ENCODE results near the gene TRIM29. TPM values are rescaled to one million over a fixed set of nuclear protein-coding genes. Genes with fewer than 3 reads are reported as not detected.

The TRIM29 gene
- total and polyA plus RNA-seq, 2 of the 13 experiments (the other 11 are each of a cell fraction or from before 2014, with no cell fraction given), result 0.86 TPM

DNA sequence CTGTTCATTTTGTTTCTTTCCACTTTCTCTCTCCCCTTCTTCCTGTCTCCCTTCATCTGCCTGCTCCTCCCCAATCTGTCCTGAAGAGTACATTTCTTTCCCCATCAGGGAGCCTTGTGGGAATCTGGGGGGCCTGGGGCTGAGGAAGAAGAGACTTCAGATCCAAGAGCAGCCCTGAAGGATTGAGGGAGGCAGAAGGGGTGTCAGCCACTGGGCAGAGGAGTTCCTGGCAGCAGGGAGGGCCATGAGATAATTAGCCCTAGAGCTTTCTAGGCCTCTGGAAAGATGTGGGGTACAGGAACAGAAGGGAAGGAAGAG lies 48.5 kb upstream of the TRIM29 start (continued):
- TF ChIP-seq, protein P1, sequence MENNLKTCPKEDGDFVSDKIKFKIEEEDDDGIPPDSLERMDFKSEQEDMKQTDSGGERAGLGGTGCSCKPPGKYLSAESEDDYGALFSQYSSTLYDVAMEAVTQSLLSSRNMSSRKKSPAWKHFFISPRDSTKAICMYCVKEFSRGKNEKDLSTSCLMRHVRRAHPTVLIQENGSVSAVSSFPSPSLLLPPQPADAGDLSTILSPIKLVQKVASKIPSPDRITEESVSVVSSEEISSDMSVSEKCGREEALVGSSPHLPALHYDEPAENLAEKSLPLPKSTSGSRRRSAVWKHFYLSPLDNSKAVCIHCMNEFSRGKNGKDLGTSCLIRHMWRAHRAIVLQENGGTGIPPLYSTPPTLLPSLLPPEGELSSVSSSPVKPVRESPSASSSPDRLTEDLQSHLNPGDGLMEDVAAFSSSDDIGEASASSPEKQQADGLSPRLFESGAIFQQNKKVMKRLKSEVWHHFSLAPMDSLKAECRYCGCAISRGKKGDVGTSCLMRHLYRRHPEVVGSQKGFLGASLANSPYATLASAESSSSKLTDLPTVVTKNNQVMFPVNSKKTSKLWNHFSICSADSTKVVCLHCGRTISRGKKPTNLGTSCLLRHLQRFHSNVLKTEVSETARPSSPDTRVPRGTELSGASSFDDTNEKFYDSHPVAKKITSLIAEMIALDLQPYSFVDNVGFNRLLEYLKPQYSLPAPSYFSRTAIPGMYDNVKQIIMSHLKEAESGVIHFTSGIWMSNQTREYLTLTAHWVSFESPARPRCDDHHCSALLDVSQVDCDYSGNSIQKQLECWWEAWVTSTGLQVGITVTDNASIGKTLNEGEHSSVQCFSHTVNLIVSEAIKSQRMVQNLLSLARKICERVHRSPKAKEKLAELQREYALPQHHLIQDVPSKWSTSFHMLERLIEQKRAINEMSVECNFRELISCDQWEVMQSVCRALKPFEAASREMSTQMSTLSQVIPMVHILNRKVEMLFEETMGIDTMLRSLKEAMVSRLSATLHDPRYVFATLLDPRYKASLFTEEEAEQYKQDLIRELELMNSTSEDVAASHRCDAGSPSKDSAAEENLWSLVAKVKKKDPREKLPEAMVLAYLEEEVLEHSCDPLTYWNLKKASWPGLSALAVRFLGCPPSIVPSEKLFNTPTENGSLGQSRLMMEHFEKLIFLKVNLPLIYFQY (CRISPR knock-in tag; IDR thresholded peaks at IDR 0.05; ENCODE audit: borderline replicate concordance), result 0 out of 2 replicates have a peak, but pooled peaks have one; percentile 8
- 0 out of 2 replicates have a peak, but pooled peaks have one; percentile 68 for TF ChIP-seq ZNF136 (CRISPR knock-in tag; IDR thresholded peaks at IDR 0.05; ENCODE audit: low read depth)
- TF ChIP-seq, protein P2, sequence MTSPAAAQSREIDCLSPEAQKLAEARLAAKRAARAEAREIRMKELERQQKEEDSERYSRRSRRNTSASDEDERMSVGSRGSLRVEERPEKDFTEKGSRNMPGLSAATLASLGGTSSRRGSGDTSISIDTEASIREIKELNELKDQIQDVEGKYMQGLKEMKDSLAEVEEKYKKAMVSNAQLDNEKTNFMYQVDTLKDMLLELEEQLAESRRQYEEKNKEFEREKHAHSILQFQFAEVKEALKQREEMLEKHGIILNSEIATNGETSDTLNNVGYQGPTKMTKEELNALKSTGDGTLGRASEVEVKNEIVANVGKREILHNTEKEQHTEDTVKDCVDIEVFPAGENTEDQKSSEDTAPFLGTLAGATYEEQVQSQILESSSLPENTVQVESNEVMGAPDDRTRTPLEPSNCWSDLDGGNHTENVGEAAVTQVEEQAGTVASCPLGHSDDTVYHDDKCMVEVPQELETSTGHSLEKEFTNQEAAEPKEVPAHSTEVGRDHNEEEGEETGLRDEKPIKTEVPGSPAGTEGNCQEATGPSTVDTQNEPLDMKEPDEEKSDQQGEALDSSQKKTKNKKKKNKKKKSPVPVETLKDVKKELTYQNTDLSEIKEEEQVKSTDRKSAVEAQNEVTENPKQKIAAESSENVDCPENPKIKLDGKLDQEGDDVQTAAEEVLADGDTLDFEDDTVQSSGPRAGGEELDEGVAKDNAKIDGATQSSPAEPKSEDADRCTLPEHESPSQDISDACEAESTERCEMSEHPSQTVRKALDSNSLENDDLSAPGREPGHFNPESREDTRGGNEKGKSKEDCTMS (CRISPR knock-in tag; conservative IDR thresholded peaks at IDR 0.05), result no peak

DNA sequence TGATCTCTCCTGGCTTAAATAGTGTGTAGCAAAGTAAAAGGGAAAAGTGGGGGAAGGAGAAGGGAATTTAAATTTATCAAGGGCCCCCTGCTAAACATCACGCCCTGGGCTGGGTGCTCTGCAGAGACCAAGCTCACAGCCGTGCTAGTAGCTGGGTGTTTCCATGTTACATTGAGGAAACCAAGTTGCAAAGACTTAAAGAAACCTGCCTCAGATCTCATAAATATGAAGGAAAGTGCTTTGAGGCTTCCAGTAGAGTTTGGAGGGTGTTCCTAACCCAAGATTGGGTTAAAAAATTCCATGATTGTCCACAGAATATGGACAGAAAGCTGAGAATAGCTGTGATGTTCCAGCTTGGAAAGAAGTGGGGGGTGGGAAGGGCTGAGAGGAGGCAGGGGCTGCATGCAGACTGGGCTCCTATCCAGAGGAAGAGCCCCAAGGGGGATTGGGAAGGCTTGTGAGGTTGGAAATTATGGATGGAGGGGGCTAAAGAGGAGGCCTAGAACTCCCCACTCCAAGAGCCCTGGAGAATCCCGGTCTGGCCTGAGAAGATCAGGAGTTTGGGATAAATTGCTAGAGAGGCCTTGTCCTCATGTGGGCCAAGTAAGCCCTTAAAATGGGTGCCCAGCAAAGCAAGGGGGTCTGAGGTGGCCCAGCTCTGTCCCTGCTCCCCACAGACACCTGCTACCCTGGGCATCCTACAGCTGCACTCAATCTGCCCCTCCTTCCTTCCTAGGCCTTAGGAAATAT lies 48.0 kb upstream of the TRIM29 start:
- H3K4me2 ChIP-seq (ENCODE audit: low read depth, low read length), result peak overlapping the region; percentile 95
- DNase-seq (ENCODE audit: low spot score), result no peak
- TF ChIP-seq, protein P3, sequence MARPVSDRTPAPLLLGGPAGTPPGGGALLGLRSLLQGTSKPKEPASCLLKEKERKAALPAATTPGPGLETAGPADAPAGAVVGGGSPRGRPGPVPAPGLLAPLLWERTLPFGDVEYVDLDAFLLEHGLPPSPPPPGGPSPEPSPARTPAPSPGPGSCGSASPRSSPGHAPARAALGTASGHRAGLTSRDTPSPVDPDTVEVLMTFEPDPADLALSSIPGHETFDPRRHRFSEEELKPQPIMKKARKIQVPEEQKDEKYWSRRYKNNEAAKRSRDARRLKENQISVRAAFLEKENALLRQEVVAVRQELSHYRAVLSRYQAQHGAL (CRISPR knock-in tag; IDR thresholded peaks at IDR 0.05; ENCODE audit: not compliant biosample characterization), result no peak
- TF ChIP-seq, protein P4, sequence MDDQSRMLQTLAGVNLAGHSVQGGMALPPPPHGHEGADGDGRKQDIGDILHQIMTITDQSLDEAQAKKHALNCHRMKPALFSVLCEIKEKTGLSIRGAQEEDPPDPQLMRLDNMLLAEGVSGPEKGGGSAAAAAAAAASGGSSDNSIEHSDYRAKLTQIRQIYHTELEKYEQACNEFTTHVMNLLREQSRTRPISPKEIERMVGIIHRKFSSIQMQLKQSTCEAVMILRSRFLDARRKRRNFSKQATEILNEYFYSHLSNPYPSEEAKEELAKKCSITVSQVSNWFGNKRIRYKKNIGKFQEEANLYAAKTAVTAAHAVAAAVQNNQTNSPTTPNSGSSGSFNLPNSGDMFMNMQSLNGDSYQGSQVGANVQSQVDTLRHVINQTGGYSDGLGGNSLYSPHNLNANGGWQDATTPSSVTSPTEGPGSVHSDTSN (CRISPR knock-in tag; IDR thresholded peaks at IDR 0.05; ENCODE audit: borderline replicate concordance), result no peak
- no peak for TF ChIP-seq TAF1 (CRISPR knock-in tag; IDR thresholded peaks at IDR 0.05)
- 0 out of 2 replicates have a peak, but pooled peaks have one; percentile 6 for TF ChIP-seq HNF4A (CRISPR knock-in tag; IDR thresholded peaks at IDR 0.05)
- 0 out of 2 replicates have a peak, but pooled peaks have one; percentile 7 for TF ChIP-seq PHF8 (CRISPR knock-in tag; IDR thresholded peaks at IDR 0.05)
- no peak for TF ChIP-seq DNMT3B (CRISPR knock-in tag; conservative IDR thresholded peaks at IDR 0.05)
- TF ChIP-seq ZNF367 (CRISPR knock-in tag; IDR thresholded peaks at IDR 0.05; ENCODE audit: borderline replicate concordance), result no peak
- 0 out of 2 replicates have a peak, but pooled peaks have one; percentile 19 for TF ChIP-seq RBFOX2 (IDR thresholded peaks at IDR 0.05; ENCODE audit: low read depth, low read length)
- no peak for TF ChIP-seq ZNF260 (CRISPR knock-in tag; IDR thresholded peaks at IDR 0.05; ENCODE audit: borderline replicate concordance, low read depth)
- no peak for TF ChIP-seq ZNF737 (CRISPR knock-in tag; IDR thresholded peaks at IDR 0.05; ENCODE audit: borderline replicate concordance)

More for the DNA sequence above, 48.0 kb upstream of the TRIM29 start:
- H2AFZ ChIP-seq (ENCODE audit: low read length), result no peak overlapping the region
- in situ Hi-C loops (cut with HindIII; ENCODE audit: extremely low pct_ligation_motif_present, low pct_unique_long_range_greater_than_20kb), result no loop called here
- intact Hi-C loops (cut with micrococcal nuclease; ENCODE audit: unreplicated experiment), result loop anchor here (1.0 to 10.0 kb wide), 4 partner anchors 7 to 521 kb away; no protein-coding TSS in a partner anchor
- H3K27me3 ChIP-seq (ENCODE audit: control insufficient read depth in 1 of 2, insufficient read depth in 2 of 2, low read length in 2 of 2), result no peaks in the 10 kb centered on the region
- no peaks in the 10 kb centered on the region for H3K36me3 ChIP-seq (replicated peaks in 1 of 2; ENCODE audit: control insufficient read depth in 1 of 2, insufficient read depth in 2 of 2, low read length in 2 of 2)
- H3K4me3 ChIP-seq (replicated peaks in 1 of 3; ENCODE audit: insufficient read depth in 1 of 3, low read depth in 2 of 3, low read length in 3 of 3), result peak overlapping the region; percentile 43 to 73 (median 46)
- H4K20me1 ChIP-seq (ENCODE audit: insufficient read depth, low read length), result no peaks in the 10 kb centered on the region
- peak overlapping the region; percentile 99 for H3K27ac ChIP-seq (ENCODE audit: extremely low read length, insufficient read depth, low read length)
- H3K4me1 ChIP-seq (ENCODE audit: insufficient read depth, low read length), result peaks cover 100% of the 10 kb centered on the region
- TSS peak; percentile 97 for BruUV-seq (replicated peaks)
- no peaks in the 10 kb centered on the region for H3K9me3 ChIP-seq (ENCODE audit: low read length)
- CTCF ChIA-PET (ENCODE audit: low intra/inter-chr PET ratio, low total read pairs), result interaction anchor here (1.1 kb wide), 1 partner anchor 13 kb away, joined by 3 read pairs; no protein-coding TSS in a partner anchor
- 20% methylated on average over 3 of the region's 3 CpGs for WGBS (ENCODE audit: low lambda C conversion rate)
- peaks cover 2% of the 10 kb centered on the region for H3K79me2 ChIP-seq (ENCODE audit: insufficient read depth, low read length)
- peak overlapping the region; percentile 71 for H3K9ac ChIP-seq (ENCODE audit: insufficient read depth, low read depth, low read length)
- POLR2A ChIA-PET, result interaction anchor here (0.7 to 6.3 kb wide), 18 partner anchors 8 to 1275 kb away, joined by 3 to 160 read pairs (median 4); partner anchors contain the start of genes ARHGEF12 and OAF
- no peak for FAIRE-seq
- ATAC-seq, result no peak

All from HepG2 (cell line).